ENCODE results near the gene XG.
A peak's percentile ranks its signal among the peaks of the same experiment; 100 is the strongest.
"Not testable (repeated sequence)": the region's sequence is repeated elsewhere in the genome, so short reads cannot be mapped to it uniquely, and the experiment has no call there.

The XG gene

DNA sequence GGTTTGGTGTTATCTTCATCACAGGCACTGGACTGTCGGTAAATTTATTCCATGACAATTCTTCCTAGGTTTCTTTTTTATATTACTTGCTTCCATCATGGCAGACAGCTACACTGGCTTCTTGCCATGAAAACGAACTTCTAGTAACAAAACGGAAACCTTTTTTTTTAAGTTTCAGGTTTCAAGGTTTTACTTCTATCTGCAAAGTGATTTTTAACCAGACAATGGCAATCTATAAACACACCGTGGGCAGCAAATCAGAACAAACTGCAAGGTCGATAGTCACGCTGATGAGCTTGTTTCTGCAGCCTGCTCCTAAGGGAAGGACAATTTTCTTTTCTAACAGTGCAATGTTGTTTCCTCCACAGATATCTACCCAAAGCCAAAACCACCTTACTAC, 29.9 kb downstream of the XG start:
- no peak for DNase-seq

DNA sequence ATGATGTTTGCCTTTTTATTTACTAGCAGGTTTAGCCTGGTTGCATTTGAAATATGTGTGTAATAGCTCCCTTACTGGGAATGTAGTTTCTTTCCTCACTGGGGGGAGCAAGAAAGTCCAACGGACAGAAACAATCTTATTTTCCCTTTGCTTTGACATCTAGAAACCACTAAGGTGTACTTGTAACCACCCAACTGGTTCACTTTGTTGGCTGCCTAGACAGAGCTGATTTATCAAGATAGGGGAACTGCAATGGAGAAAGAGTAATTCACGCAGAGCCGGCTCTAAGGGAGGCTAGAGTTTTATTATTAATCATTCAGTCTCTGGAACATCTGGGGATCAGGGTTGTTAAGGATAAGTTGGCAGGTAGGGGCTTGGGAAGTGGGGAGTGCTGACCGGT, 30.3 kb downstream of the XG start:
- no peak for DNase-seq

DNA sequence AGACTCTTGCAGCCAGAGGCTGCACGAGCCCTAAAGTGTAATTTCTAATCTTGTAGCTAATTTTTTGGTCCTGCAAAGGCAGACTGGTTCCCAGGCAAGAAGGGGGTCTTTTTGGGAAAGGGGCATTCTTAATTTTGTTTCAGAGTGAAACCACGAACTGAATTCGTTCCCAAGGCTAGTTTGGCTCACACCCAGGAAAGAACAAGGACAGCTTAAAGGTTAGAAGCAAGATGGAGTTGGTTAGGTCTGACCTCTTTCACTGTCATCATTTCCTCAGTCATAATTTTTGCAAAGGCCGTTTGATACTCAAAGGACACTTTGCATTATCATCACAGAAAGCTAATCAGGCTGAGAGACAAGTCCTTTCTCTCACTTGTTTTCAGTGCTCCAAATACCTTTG, 30.9 kb downstream of the XG start:
- DNase-seq, result no peak

DNA sequence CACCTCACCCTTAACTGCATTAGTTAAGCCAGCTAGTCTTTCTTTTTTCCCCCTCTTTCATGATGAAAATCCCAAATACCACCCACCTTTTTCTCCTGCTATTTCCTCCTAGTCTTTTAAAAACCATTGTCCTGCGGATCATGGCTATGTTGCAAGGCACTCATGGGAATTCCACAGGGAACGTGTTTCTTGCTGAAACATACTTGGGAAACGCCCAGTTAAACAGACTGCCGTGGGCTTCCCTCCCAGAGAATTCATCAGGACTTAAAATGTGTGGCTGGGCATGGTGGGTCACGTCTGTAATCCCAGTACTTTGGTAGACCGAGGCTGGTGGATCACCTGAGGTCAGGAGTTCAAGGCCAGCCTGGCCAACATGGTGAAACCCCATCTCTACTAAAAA, 32.2 kb downstream of the XG start:
- no peak for DNase-seq

DNA sequence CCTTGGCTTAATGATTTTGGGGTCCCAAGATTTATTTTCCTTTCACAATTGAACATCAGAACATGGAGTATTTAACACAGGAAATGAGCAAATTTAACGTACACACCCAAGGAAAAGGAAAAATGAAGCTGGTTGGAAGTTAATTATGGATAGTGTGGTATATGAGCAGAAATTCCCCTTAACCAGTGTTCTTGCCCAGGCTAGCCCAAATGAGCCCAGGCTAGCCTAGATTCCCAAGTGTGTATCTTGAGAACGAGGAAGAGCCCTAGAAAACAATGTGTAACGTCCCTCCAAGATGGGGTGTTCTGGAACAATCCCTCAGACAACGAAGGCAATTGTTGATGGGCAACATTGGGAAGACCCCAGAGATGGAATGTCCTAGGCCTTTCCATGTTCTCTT, 33.7 kb downstream of the XG start:
- no peak for DNase-seq

DNA sequence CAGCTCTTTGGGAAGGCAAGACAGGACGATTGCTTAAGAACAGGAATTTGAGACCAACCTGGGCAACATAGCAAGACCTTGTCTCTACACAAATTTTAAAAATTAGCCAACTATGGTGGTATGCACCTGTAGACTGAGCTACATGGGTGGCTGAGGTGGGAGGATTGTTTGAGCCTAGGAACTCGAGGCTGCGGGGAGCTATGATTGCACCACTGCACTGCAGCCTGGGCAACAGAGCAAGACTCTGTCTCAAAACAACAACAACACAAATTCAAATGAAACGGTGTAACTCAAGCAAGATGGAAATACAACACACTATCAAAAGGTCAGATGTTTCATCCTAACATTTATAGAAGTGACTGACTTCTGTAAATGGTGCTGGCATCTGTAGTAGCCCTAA, 37.1 kb downstream of the XG start:
- no peak for DNase-seq

DNA sequence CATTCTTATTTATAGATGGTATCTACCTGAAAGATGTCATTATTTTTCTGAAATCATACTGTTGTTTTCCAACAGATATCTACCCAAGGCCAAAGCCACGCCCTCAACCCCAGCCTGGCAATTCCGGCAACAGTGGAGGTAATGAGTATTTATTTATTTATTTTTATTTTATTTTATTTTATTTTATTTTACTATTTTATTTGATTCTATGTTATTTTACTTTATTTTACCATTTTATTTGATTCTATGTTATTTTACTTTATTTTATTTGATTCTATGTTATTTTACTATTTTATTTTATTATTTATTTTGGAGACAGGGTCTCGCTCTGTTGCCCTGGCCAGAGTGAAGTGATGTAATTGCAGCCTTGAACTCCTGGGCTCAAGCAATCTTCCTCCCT, 37.7 kb downstream of the XG start:
- DNase-seq, result no peak

DNA sequence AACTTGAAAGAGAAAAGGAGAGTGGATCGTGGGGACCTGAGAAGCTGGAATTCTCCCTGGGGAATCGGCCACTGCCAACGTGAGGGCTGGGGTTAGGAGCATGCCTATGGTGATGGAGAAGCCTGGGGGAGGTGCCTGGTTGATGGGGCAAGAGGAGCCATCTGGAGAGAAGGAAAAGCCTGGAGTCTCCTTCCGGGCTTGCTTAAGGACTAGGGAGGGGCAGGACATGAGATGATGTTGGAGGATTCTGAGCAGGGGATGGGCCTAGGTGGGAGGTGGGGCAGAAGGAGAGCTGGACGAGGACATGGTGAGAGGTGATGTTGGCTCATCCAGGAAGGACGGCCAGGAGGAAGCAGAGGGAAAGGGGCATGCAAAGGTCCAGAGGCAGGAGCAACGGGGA, 41.9 kb downstream of the XG start:
- DNase-seq, result no peak

DNA sequence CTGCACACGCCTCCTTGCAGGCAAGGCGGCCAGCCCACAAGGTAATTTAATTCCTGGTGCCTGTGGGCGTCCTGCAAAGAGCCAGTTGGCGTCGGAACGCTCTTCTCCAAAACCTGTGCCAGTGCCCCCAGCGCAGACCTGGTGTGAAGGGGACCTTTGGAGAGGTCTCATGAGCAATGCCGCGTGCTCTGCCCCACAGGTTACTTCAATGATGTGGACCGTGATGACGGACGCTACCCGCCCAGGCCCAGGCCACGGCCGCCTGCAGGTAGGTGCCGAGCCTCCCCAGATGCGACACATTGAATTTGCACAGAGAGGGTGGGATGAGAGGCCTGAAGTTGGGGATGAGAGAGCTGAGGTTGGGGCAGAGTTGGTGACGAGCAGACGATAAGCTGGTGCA, 42.5 kb downstream of the XG start:
- DNase-seq, result no peak

DNA sequence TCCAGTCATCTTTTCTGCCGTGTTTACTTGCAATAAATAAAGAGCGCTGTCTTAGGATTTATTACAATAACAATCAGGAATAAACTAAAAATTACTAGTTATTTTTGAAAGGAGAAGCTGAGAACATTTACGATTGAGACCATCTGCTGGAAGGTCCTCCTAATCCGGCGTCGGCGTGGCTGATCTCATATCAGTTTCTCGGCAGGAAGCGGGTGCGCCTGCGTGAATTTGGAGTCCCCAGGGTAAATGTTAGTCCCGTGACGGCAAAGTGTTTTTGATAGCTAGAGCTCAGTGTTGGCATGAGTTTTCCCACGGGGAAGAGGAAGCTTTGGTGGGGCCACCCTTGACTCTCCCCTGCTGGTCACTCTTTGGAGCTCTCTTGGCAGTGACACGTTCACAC, 45.0 kb downstream of the XG start:
- DNase-seq, result not testable (repeated sequence)

DNA sequence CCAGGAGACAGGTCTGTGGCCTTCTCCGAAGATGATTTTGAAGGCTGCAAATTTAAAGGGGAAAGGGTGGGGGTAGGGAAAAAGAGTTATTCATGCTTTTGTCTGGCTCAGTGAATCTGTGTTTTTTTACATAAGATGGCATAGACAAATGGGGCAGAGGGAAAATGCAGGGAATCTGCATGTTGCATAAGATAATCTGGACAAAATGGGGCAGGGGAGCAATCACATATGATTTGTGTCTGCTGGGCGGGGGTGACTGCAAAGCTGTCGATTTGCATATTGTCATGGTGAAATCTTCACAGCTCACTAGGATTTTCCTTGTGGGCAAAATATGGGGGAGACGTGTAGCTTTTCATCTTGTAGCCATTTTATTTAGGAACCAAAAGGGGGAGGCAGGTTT, 47.5 kb downstream of the XG start:
- no peak for DNase-seq

DNA sequence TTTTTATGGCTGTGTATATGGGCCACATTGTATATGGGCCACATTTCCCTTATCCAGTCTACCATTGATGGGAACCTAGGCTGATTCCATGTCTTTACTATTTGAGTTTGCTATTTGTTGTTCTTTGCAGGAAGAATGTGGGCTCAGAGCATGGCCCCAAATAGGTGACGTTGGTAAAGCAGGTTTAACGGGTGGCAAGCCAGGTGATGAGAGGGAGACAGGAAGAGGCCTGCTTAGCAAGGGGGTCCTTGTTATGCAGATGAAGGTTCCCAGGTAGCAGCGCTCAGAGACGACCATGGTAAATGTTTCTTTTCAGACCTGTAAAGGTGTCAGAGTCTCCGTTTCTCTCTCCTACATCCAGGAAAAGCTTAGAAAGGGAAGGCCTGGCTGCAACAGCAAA, 48.1 kb downstream of the XG start:
- DNase-seq, result not testable (repeated sequence)

DNA sequence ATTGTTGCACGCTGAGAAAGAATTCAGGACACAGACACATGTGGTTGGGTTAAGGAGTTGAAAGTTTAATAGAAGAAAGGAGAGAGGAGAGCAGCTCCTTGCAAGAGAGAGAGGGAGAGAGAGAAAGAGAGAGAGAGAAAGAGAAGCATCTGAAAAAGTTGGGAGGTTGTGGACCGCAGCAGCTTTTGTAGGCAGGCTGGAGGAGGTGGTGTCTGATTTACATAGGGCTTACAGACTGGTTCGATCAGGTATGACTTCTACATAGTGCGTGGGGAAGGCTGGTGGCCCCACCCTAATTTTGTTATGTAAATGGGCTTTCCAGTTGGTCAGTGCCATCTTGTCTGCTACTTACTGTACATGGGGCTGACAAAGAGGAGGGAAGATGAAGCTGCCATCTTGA, 49.4 kb downstream of the XG start:
- no peak for DNase-seq

DNA sequence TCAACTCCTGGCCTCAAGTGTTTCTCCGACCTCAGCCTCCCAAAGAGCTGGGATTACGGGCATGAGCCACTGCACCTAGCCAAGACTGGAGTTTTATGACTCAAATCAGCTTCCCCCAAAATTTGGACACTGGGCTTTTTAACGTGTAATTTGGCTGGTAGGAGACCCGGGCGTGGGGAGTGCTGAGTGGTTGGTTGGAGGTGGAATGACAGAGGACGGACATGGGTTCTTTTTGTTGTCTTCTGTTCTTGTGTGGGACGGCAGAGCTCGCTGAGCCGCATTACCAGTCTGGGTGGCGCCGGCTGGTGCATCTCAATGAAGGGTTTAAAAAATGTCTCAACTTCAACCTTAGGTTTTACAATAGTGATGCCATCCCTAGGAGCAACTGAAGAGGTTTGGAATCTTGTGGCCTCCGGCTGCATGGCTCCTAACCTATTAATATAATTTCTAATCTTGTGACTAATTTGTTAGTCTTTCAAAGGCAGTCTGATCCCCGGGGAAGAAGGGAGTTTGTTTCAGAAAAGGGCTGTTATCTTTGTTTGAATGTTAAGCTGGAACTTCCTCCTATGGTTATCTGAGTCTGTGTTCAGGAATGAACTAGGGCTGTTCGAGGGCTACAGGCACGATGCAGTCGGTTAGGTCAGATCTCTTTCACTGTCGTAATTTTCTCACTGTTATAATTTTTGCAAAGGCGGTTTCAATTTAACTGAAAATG, 50.7 kb downstream of the XG start:
- DNase-seq, result not testable (repeated sequence)

DNA sequence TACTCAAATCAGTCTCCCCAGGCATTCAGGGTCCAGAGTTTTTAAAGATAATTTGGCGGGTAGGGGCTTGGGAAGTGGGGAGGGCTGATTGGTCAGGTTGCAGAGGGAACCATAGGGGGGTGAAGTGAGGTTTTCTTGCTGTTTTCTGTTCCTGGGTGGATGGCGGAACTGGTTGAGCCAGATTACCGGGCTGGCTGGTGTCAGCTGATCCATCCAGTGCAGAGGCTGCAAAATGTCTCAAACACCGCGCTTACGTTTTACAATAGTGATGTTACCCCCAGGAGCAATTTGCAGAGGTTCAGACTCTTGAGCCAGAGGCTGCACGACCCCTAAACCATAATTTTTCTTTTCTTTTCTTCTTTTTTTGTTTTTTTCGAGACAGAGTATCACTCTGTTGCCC, 51.6 kb downstream of the XG start:
- not testable (repeated sequence) for DNase-seq

DNA sequence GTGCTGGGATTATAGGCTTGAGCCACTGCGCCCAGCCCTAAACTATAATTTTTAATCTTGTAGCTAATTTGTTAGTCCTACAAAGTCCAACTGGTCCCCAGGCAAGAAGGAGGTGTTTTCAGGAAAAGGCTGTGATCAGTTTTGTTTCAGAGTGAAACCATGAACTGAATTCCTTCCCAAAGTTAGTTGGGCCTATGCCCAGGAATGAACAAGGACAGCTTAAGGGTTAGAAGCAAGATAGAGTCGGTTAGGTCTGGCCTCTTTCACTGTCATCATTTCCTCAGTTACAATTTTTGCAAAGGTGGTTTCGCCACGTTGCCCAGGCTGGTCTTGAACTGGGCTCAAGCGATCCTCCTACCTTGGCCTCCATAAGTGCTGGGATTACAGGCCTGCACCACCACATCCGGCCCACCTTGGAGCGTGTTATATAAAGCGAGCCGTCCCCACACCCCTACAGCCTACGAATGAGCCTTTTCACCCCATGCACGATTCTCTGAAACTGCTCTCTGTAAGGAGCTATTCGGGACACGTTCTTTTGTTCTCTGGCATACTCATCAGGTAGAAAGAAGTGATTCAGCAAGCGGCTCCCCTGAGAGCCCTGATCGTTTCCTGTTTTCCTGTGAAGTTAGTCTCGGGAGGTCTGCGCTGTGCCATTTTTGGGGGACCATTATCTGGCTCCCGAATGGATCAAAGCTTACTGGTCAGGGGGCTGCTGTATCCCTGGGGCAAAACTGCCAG, 52.4 kb downstream of the XG start:
- not testable (repeated sequence) for DNase-seq

DNA sequence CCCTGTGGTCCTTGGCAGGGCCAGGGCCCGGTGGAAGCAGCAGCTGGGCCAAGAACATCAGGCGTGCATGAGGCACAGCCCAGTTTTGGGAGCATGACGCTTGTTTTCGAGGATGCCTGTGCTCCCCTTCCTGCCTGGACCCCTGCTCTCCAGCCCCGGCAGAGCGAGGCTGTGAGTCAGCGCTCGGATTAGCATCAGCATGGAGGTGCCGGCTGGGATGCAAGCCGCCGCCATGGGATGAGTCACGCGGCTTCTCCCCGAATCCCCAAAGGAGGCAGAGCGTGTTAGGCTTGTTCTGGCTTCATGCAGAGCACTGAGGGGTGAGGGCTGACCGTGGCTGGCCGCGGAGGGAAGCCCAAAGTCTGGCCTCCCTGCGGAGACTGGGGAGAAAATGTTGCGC, 53.0 kb downstream of the XG start:
- DNase-seq, result not testable (repeated sequence)

DNA sequence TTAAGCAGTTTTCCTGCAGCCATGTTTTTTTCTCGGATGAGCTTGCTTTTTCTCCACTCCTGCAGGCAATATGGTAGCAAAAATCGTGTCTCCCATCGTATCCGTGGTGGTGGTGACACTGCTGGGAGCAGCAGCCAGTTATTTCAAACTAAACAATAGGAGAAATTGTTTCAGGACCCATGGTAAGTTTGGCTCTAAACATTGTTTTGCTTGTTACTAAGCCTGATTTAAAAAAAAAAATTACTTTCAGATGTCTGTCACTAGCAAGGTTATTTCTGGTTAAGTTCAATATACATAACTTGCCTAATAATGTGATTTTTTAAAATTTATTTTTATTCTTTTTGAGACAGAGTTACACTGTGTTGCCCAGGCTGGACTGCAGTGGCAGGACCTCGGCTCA, 59.4 kb downstream of the XG start:
- DNase-seq, result no peak

DNA sequence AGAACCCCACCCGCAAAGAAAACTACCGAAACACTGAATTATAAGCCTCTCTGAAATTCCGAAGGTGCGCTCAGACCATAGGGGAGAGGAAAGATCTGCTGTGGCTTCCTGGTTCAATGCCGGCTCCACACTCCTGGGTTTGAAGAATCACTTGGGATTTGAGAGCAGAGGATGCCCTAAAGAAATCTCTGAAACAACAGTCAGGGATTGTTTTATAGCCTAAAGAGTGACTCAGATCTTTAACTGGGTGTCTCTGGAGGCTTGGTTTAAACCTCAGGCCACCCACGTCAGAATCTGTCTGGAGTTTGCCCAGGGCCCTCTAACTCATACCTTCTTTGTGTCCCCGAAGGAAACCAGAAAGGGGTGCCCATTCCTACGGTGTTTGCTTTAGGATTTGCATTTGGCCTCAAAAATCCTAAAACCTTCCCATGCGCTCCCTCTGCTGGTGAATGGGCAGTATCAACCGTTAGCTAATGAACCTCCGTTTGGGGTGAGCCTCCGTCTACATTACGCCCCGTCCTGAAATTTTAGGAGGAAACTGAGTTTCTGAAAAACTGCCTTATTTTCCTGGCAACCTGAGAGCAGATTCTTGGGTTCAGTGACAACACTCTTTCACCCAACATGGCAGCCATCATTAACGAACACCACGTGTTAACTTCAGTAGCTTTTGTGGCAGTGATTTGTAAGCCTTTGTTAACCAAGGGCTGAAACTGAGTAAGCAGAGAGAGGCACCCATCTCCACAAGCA, 60.5 kb downstream of the XG start:
- DNase-seq, result peak; percentile 56

DNA sequence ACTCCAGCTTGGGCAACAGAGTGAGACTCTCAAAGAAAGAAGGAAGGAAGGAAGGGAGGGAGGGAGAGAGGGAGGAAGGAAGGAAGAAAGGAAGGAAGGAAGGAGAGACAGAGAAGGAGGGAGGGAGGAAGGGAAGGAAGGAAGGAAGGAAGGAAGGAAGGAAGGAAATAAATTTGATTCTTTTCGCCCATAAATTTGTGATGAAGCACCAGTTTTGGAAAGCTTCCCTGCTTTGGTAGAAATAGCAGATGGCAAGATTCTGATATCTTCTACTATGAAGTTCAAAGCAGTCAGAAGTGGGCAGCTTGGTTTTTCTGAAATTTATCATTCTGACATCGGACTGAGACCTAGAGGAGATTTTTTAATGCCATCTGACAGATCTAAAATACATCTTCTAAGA, 65.2 kb downstream of the XG start:
- no peak for DNase-seq

DNA sequence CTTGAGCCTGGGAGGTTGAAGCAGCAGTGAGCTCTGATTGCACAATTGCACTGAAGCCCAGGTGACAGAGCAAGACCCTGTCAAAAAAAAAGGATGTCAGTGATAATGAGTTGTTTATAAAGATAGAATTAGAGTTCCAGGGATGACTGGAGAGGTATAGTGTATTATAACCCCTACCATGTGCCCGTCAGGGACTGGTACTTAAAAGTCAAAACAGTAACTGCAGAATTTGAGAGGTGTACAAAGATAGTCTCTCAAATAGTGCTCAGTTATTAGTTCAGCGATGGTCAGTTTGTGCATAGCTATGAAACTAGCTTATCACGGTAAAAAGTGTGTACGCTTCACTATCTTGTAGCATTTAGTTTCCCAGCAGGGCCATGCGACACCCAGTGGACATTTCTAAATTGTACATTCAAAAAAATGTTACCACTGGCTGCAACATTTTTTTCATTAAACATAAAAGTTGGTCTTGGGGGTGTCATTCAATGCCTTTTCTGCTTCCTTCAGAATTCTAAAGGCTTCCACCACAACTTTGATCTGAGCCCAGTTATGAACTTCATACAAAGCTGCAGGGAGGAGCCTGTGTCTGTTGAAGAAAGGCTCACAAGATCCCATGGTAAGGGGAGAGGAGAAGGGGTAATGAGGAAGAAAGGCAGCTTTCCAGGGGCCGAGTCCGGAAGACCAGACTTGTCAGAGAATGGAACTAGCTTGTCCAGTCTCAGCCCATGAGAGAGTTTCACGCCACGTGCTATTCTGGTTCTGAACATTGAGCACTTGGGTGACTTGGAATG, 67.7 kb downstream of the XG start:
- no peak for DNase-seq

DNA sequence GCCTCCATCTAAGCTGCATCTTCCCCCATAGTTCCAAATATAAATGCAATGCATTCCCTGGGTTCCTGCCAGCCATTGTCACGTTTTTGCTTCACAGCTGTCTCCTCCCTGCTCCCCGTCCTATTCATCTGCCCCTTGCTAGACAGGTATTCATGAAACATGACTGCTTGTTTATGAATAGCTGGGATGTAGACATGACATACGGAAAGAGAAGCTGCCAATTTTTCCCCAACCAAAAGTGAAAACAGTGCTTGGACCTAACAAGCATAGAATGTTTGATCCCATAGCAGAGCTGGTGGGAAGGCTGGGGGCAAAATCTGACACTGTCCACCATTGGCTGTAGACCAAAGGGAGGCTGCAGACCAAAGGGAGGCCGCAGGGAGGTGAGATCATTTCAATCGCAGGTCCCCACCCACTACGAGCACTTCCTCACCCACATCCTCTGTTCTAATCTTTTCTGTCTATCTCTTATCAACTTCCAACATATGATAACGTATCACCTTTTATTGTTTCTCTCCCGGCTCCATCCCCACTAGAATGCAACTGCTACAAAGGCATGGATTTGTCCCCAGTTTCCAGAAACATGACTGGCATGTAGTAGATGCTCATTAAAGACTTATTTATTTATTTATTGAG, 68.4 kb downstream of the XG start:
- no peak for DNase-seq

Data from retina (tissue), 1 donor.